ENCODE results near the gene HSDL1. TPM values are rescaled to one million over a fixed set of nuclear protein-coding genes. Genes with fewer than 3 reads are reported as not detected.
A peak's percentile ranks its signal among the peaks of the same experiment; 100 is the strongest.

HSDL1 gene
- total RNA-seq, 3 donors from 2014 or later (not counting 1 experiment from before 2014, with no cell fraction given) = 11.2 to 15.3 (median 13.5) TPM

DNA sequence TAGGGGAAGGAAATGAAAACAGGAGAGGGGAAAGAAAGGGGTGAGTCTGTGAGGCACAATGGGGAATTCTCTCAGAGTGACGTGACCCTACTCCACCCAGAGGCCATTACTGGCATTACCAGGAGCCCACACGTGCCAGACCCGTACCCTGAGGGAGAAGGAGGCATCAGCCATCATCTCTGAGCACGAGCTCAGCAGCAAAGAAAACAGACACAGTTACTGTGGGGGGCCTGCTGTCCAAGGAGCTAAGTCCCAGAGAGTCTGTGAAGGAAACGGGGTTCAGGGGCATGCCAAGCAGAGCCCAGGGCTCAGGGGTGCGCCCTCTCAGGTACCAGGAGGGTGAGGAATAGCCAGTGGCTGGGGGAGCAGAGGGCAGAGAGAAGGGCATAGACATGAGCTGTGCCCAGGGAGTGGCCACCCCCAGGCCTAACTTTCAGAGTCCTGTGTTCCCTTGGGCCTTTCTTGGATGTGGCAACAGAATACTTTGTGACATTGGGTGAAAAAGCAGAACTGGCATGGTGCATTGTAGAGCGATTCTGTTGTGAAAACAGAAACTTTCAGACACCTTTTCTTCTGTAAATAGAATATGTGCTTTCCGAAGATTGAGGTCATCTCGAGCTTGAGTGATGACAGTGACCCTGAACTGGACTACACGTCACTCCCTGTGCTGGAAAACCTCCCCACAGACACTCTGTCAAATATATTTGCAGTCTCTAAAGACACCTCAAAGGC is 30.5 kb upstream of the HSDL1 start:
- DNase-seq = peak; percentile 39 to 71
- Histone ChIP-seq H3K4me3 (ENCODE audit: low read length) (no peak overlapping the region), H3K27me3 (ENCODE audit: control insufficient read depth, insufficient read depth, low read length) (no peaks in the 10 kb centered on the region), H3K4me1 (ENCODE audit: control insufficient read depth, insufficient read depth, low read length) (peaks cover 8% of the 10 kb centered on the region), H3K36me3 (ENCODE audit: control insufficient read depth, insufficient read depth, low read length) (peaks cover 8% of the 10 kb centered on the region), H3K27ac (ENCODE audit: low read length) (no peak overlapping the region), H3K9me3 (ENCODE audit: control insufficient read depth, insufficient read depth, low read length) (no peaks in the 10 kb centered on the region)
- ATAC-seq = peak; percentile 83 to 98 (median 87)
- TF ChIP-seq, protein P1, sequence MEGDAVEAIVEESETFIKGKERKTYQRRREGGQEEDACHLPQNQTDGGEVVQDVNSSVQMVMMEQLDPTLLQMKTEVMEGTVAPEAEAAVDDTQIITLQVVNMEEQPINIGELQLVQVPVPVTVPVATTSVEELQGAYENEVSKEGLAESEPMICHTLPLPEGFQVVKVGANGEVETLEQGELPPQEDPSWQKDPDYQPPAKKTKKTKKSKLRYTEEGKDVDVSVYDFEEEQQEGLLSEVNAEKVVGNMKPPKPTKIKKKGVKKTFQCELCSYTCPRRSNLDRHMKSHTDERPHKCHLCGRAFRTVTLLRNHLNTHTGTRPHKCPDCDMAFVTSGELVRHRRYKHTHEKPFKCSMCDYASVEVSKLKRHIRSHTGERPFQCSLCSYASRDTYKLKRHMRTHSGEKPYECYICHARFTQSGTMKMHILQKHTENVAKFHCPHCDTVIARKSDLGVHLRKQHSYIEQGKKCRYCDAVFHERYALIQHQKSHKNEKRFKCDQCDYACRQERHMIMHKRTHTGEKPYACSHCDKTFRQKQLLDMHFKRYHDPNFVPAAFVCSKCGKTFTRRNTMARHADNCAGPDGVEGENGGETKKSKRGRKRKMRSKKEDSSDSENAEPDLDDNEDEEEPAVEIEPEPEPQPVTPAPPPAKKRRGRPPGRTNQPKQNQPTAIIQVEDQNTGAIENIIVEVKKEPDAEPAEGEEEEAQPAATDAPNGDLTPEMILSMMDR (IDR thresholded peaks at IDR 0.05) = peak; percentile 68
- H3K27ac Mint-ChIP-seq = peak overlapping the region in 1 of 2 donors; percentile 5
- peaks cover 0 to 7% of the 10 kb centered on the region in 2 donors for H3K4me1 Mint-ChIP-seq
- intact Hi-C loops (cut with micrococcal nuclease) = loop anchor here (1.0 kb wide), 2 partner anchors 91 to 219 kb away; no protein-coding TSS in a partner anchor
- no peaks in the 10 kb centered on the region for H3K36me3 Mint-ChIP-seq
- no peaks in the 10 kb centered on the region for H3K9me3 Mint-ChIP-seq
- H3K4me3 Mint-ChIP-seq = no peak overlapping the region
- H3K27me3 Mint-ChIP-seq (ENCODE audit: low read depth in 2 of 2) = no peaks in the 10 kb centered on the region
- WGBS (ENCODE audit: insufficient coverage) = 42% methylated on average over 10 of the region's 10 CpGs

DNA sequence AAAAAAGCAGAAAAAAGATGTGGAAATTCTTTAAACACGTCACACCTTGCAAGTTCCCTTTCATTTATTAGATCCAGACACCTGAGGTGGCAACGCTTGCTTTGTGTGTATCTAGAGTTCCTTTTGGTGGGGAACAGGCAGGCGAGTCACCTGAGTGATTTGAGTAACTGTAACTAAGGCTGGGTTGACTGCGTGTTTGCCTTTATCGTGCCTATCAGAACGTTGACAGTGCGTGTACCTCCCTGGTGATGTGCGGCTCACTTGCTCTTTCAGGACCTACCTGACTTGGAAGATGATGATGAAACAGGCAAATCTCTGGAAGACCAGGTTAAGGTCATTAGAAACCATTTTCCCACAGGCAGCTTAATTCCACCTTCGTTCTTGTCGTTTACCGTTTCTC is 29.4 kb upstream of the HSDL1 start:
- no peak for ATAC-seq
- H3K4me1 ChIP-seq (ENCODE audit: control insufficient read depth, insufficient read depth, low read length) = peaks cover 8% of the 10 kb centered on the region
- no peaks in the 10 kb centered on the region for H3K27me3 ChIP-seq (ENCODE audit: control insufficient read depth, insufficient read depth, low read length)
- H3K27ac ChIP-seq (ENCODE audit: low read length) = no peak overlapping the region
- Mint-ChIP-seq H3K9me3 (no peaks in the 10 kb centered on the region), H3K27me3 (ENCODE audit: low read depth in 2 of 2) (peaks cover 4 to 6% of the 10 kb centered on the region in 2 donors), H3K36me3 (no peaks in the 10 kb centered on the region), H3K4me1 (peaks cover 0 to 7% of the 10 kb centered on the region in 2 donors), H3K27ac (no peak overlapping the region), H3K4me3 (no peak overlapping the region)
- 89% methylated on average over 10 of the region's 11 CpGs for WGBS (ENCODE audit: insufficient coverage)
- intact Hi-C loops (cut with micrococcal nuclease) = no loop called here
- no peaks in the 10 kb centered on the region for H3K9me3 ChIP-seq (ENCODE audit: control insufficient read depth, insufficient read depth, low read length)
- TF ChIP-seq, protein P1 (IDR thresholded peaks at IDR 0.05) = no peak
- DNase-seq = no peak
- H3K4me3 ChIP-seq (ENCODE audit: low read length) = no peak overlapping the region
- peaks cover 2% of the 10 kb centered on the region for H3K36me3 ChIP-seq (ENCODE audit: control insufficient read depth, insufficient read depth, low read length)

DNA sequence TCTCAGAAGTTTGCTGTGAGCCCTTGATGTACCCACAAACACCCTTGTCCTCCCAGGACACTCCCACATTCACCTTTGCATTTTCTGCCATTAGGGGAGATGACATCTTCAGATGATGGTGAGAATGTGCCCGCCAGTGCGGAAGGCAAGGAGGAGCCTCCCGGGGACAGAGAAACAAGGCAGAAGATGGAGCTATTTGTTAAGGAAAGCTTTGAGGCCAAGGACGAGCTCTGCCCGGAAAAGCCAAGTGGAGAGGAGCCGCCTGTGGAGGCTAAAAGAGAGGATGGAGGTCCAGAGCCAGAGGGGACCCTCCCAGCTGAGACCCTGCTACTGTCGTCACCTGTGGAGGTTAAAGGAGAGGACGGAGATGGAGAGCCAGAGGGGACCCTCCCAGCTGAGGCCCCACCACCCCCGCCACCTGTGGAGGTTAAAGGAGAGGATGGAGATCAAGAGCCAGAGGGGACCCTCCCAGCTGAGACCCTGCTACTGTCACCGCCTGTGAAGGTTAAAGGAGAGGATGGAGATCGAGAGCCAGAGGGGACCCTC is 24.9 kb upstream of the HSDL1 start:
- Mint-ChIP-seq H3K4me1 (no peaks in the 10 kb centered on the region), H3K4me3 (no peak overlapping the region), H3K27me3 (ENCODE audit: low read depth in 2 of 2) (peaks cover 16 to 17% of the 10 kb centered on the region in 2 donors), H3K36me3 (no peaks in the 10 kb centered on the region), H3K9me3 (no peaks in the 10 kb centered on the region), H3K27ac (no peak overlapping the region)
- Histone ChIP-seq H3K9me3 (ENCODE audit: control insufficient read depth, insufficient read depth, low read length) (no peaks in the 10 kb centered on the region), H3K36me3 (ENCODE audit: control insufficient read depth, insufficient read depth, low read length) (no peaks in the 10 kb centered on the region), H3K27me3 (ENCODE audit: control insufficient read depth, insufficient read depth, low read length) (no peaks in the 10 kb centered on the region), H3K4me1 (ENCODE audit: control insufficient read depth, insufficient read depth, low read length) (no peaks in the 10 kb centered on the region), H3K4me3 (ENCODE audit: low read length) (no peak overlapping the region), H3K27ac (ENCODE audit: low read length) (no peak overlapping the region)
- DNase-seq = no peak
- ATAC-seq = no peak
- intact Hi-C loops (cut with micrococcal nuclease) = no loop called here
- TF ChIP-seq, protein P1 (IDR thresholded peaks at IDR 0.05) = no peak
- WGBS (ENCODE audit: insufficient coverage) = 90% methylated on average over 11 of the region's 11 CpGs

Data from natural killer cell (primary cell).